HFFc6 (cell line): ENCODE results near the gene BARX2. TPM values are rescaled to one million over a fixed set of nuclear protein-coding genes. Genes with fewer than 3 reads are reported as not detected.

Experiments used
- DNase-seq: peaks from one replicate; pipeline ENCODE4 v3.0.0-alpha.2; 2018
- H3K27ac Mint-ChIP-seq: 2 replicates; pipeline ENCODE4 v1.8.0; 2020; ENCODE audit warnings: mild to moderate bottlenecking, mixed read lengths
- H3K27me3 Mint-ChIP-seq: 2 replicates; pipeline ENCODE4 v1.8.0; 2021; ENCODE audit warnings: mild to moderate bottlenecking, moderate library complexity, mixed read lengths; ENCODE audit not compliant: insufficient read depth
- H3K36me3 Mint-ChIP-seq: 2 replicates; pipeline ENCODE4 v1.8.0; 2021; ENCODE audit warnings: low read depth, mixed read lengths
- H3K4me1 Mint-ChIP-seq: 2 replicates; pipeline ENCODE4 v1.8.0; 2020; ENCODE audit warnings: low read depth, mixed read lengths
- H3K4me3 Mint-ChIP-seq: 2 replicates; pipeline ENCODE4 v1.8.0; 2020; ENCODE audit warnings: mild to moderate bottlenecking, moderate library complexity, mixed read lengths
- H3K9me3 Mint-ChIP-seq: 2 replicates; pipeline ENCODE4 v1.8.0; 2020; ENCODE audit warnings: mild to moderate bottlenecking, mixed read lengths
- CTCF ChIP-seq: fragments of 200-600 bp; sonication (generic); IDR thresholded peaks from 2 replicates; pipeline ENCODE4 v1.5.0; 2021; ENCODE audit warnings: antibody characterized with exemption, mild to moderate bottlenecking
- total RNA-seq, 6 experiments: library from RNA; stranded (reverse); fragmentation: NEBNext Ultra II Directional; extraction: Animal tissue kit (Norgen Biotek cat#: 25700); gene quantifications; 2 replicates in 1 of 6; 3 replicates in 5 of 6; pipeline ENCODE4 v1.2.3, GENCODE V29; 2021

The BARX2 gene
- total RNA-seq, 6 experiments from 2014 or later: not detected

DNA sequence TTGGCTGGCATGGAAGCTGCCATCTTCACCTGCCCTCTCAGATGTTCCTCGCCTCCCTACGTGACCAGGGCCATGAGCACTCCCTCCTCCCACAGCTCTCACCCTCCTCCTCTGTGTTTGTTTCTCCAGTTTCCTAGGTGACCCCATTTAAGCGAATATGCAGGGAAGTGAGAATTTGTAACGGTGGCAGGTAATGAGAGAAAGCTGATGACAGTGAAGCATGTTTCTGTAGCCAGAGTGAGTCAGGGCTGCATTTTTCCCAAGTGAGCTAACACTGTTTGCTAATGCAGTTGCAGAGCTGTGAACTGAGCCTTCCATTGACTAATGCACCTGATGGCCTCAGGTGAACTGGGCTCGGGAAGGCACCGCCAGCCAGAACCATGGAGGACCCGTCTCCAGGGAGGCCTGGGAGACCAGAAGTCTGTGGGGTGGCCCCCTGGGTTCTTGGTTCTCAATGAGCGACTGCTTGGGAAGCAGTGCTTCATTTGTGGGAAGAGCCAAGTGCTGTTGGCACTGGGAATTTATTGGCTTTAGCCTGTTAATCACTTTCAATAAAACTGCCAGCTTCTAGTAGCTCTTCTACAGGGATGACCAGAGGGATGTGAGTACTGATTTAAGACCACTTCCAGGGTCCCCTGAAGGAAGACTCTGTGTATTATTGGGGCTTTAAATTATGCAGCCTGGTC, 64.5 kb downstream of the BARX2 start:
- peak; percentile 6 for DNase-seq
- Mint-ChIP-seq H3K27me3 (peaks cover 19% of the 10 kb centered on the region), H3K27ac (no peak overlapping the region), H3K9me3 (no peaks in the 10 kb centered on the region), H3K4me1 (no peaks in the 10 kb centered on the region), H3K36me3 (no peaks in the 10 kb centered on the region), H3K4me3 (no peak overlapping the region)
- no peak for TF ChIP-seq CTCF

DNA sequence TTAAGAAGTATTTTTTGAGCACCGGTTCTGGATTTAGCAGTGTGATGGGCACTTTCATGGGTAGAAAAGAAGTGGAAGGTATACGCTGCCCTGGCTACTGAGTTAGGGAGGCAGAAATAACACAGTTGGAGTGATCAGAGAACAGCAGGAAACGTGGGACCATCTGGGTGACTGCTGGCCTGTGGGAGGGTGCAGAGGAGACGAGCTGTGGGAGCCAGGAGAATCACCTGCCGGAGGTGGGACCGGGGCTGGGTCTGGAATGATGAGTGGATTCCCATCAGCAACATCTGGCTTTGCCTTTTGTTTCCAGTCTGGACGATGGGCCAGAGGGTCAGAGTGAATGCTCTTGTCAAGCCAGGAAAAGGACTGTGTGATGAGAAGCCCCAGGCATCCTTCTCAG, 66.5 kb downstream of the BARX2 start:
- Mint-ChIP-seq H3K27ac (no peak overlapping the region), H3K36me3 (no peaks in the 10 kb centered on the region)
- TF ChIP-seq CTCF: no peak

DNA sequence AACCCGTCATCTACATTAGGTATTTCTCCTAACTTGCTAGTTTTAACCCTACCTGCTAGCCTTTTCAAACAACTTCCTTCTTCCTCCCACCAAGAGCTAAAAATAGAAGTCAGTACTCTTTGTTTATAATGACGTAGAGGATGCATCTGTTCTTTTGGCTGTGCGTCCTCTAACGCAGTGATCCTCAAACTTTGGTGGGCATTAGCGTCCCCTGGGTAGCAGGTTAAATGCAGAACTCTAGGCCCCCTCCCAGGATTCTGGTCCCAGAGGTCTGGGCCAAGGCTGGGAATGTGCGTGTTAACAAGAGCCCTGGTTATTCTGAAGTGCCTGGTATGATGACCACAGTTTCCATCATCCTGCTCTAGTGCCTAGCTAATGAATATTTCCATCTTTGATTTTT, 67.6 kb downstream of the BARX2 start:
- no peaks in the 10 kb centered on the region for H3K36me3 Mint-ChIP-seq
- no peak overlapping the region for H3K4me3 Mint-ChIP-seq
- no peaks in the 10 kb centered on the region for H3K9me3 Mint-ChIP-seq
- H3K4me1 Mint-ChIP-seq: no peaks in the 10 kb centered on the region
- no peak overlapping the region for H3K27ac Mint-ChIP-seq
- H3K27me3 Mint-ChIP-seq: peaks cover 24% of the 10 kb centered on the region
- TF ChIP-seq CTCF: no peak
- no peak for DNase-seq

More for the DNA sequence above, 66.5 kb downstream of the BARX2 start:
- Mint-ChIP-seq H3K27me3 (peaks cover 21% of the 10 kb centered on the region), H3K4me3 (no peak overlapping the region), H3K4me1 (no peaks in the 10 kb centered on the region), H3K9me3 (no peaks in the 10 kb centered on the region)
- DNase-seq: no peak

DNA sequence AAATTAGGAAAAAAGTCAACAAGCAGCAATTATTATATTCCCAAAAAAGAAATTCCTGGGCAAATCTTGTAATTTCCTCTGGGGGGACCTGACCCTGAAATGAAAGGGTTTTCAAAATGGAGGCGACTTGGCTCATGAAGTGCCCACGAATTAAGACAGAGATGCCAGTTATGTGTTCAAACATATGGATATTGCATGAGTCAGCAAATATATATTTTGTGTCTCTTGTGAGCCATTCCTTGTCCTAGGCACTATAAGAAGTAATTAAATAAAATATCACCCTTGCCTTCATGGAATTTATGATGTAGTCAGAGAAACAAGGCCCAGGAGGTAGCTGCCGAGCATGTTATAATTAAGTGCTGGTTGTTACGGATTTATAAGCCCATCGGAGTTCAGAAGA, 68.6 kb downstream of the BARX2 start:
- no peaks in the 10 kb centered on the region for H3K36me3 Mint-ChIP-seq
- DNase-seq: no peak
- H3K27ac Mint-ChIP-seq: no peak overlapping the region
- peaks cover 20% of the 10 kb centered on the region for H3K27me3 Mint-ChIP-seq
- no peaks in the 10 kb centered on the region for H3K9me3 Mint-ChIP-seq
- no peak for TF ChIP-seq CTCF
- H3K4me1 Mint-ChIP-seq: no peaks in the 10 kb centered on the region
- no peak overlapping the region for H3K4me3 Mint-ChIP-seq

GRCh38 chr11:129445226-129445625, 69.6 kb downstream of the BARX2 start:
- Mint-ChIP-seq H3K36me3 (no peaks in the 10 kb centered on the region), H3K27me3 (peaks cover 16% of the 10 kb centered on the region), H3K4me1 (no peaks in the 10 kb centered on the region), H3K9me3 (no peaks in the 10 kb centered on the region), H3K4me3 (no peak overlapping the region), H3K27ac (no peak overlapping the region)
- TF ChIP-seq CTCF: no peak
- no peak for DNase-seq
